WTC11 (cell line): ENCODE measurements around the gene PDGFRB. TPM values are rescaled to one million over a fixed set of nuclear protein-coding genes. Genes with fewer than 3 reads are reported as not detected.

Experiments
- ATAC-seq: fragments of 200-7000 bp; cut with Tn5 transposase; 2 replicates; pipeline ENCODE4 v1.10.0; 2021; ENCODE audit warnings: mild to moderate bottlenecking, moderate library complexity
- CTCF ChIA-PET: fragments of 300-600 bp; sonication (Branson Sonifier 250); formaldehyde crosslinking; loops from one replicate; lab custom pipeline; 2021; ENCODE audit warnings: antibody characterized with exemption; lab: Charles Lee
- POLR2A ChIA-PET: fragments of 350-600 bp; sonication (Branson Sonifier 250); formaldehyde crosslinking; loops from one replicate; lab custom pipeline; 2021; ENCODE audit warnings: antibody characterized with exemption; lab: Charles Lee
- DNase-seq: peaks from one replicate; pipeline ENCODE4 v3.0.0; 2021; ENCODE audit warnings: low spot score
- H3K27ac Mint-ChIP-seq: 2 replicates; pipeline ENCODE4 v1.8.0; 2021; ENCODE audit warnings: mixed read lengths
- H3K27me3 Mint-ChIP-seq: 2 replicates; pipeline ENCODE4 v1.8.0; 2021; ENCODE audit warnings: low read depth, mild to moderate bottlenecking, moderate library complexity, mixed read lengths
- H3K36me3 Mint-ChIP-seq: 2 replicates; pipeline ENCODE4 v1.8.0; 2021; ENCODE audit warnings: mixed read lengths
- H3K4me1 Mint-ChIP-seq: 2 replicates; pipeline ENCODE4 v1.8.0; 2022; ENCODE audit warnings: mixed read lengths
- H3K4me3 Mint-ChIP-seq: 2 replicates; pipeline ENCODE4 v1.8.0; 2021; ENCODE audit warnings: mild to moderate bottlenecking, moderate library complexity, mixed read lengths
- H3K9me3 Mint-ChIP-seq: 2 replicates; pipeline ENCODE4 v1.8.0; 2021; ENCODE audit warnings: mixed read lengths
- AFF4 ChIP-seq: sonication (generic); formaldehyde crosslinking; IDR thresholded peaks from 2 replicates; pipeline ENCODE4 v1.8.1; 2023; ENCODE audit warnings: mild to moderate bottlenecking, missing genetic modification reagents, borderline replicate concordance
- ATF2 ChIP-seq: sonication (generic); formaldehyde crosslinking; IDR thresholded peaks from 2 replicates; pipeline ENCODE4 v1.8.1; 2022; ENCODE audit warnings: low read depth, missing genetic modification reagents, borderline replicate concordance
- ATF6 ChIP-seq: sonication (generic); formaldehyde crosslinking; IDR thresholded peaks from 2 replicates; pipeline ENCODE4 v1.8.1; 2023; ENCODE audit warnings: mild to moderate bottlenecking, missing genetic modification reagents
- ELF4 ChIP-seq: sonication (generic); formaldehyde crosslinking; IDR thresholded peaks from 2 replicates; pipeline ENCODE4 v1.8.1; 2022; ENCODE audit warnings: low read depth, mild to moderate bottlenecking, moderate library complexity, missing genetic modification reagents
- GABPB1 ChIP-seq: sonication (generic); formaldehyde crosslinking; IDR thresholded peaks from 2 replicates; pipeline ENCODE4 v1.8.1; 2023; ENCODE audit warnings: mild to moderate bottlenecking, missing genetic modification reagents
- GRHL2 ChIP-seq: fragments of 250-450 bp; sonication (Bioruptor Pico); IDR thresholded peaks from 2 replicates; pipeline ENCODE4 v1.8.0; 2022; ENCODE audit warnings: mild to moderate bottlenecking, moderate library complexity; ENCODE audit not compliant: insufficient replicate concordance, severe bottlenecking
- MXD4 ChIP-seq: fragments of 250-450 bp; sonication (Bioruptor Pico); IDR thresholded peaks from 2 replicates; pipeline ENCODE4 v1.8.0; 2021; ENCODE audit warnings: mild to moderate bottlenecking, moderate library complexity, borderline replicate concordance
- NFYB ChIP-seq: sonication (generic); formaldehyde crosslinking; conservative IDR thresholded peaks from 2 replicates; pipeline ENCODE4 v1.8.0; 2022; ENCODE audit warnings: low read depth, missing genetic modification reagents
- PREB ChIP-seq: sonication (generic); formaldehyde crosslinking; IDR thresholded peaks from 2 replicates; pipeline ENCODE4 v1.8.1; 2022; ENCODE audit warnings: mild to moderate bottlenecking, missing genetic modification reagents, moderate library complexity, borderline replicate concordance
- RELA ChIP-seq: sonication (generic); formaldehyde crosslinking; IDR thresholded peaks from 2 replicates; pipeline ENCODE4 v1.8.1; 2022; ENCODE audit warnings: missing genetic modification reagents, mild to moderate bottlenecking, borderline replicate concordance
- RORB ChIP-seq: fragments of 250-450 bp; sonication (Bioruptor Pico); IDR thresholded peaks from 2 replicates; pipeline ENCODE4 v1.9.0; 2021; ENCODE audit warnings: mild to moderate bottlenecking
- SMAD3 ChIP-seq: sonication (generic); formaldehyde crosslinking; IDR thresholded peaks from 2 replicates; pipeline ENCODE4 v1.8.0; 2022; ENCODE audit warnings: missing genetic modification reagents, mild to moderate bottlenecking, borderline replicate concordance
- SMAD4 ChIP-seq: sonication (generic); formaldehyde crosslinking; IDR thresholded peaks from 2 replicates; pipeline ENCODE4 v1.8.0; 2022; ENCODE audit warnings: mild to moderate bottlenecking, missing genetic modification reagents
- SP1 ChIP-seq: sonication (generic); formaldehyde crosslinking; conservative IDR thresholded peaks from 2 replicates; pipeline ENCODE4 v1.8.1; 2022; ENCODE audit warnings: missing genetic modification reagents
- STAT6 ChIP-seq: sonication (generic); formaldehyde crosslinking; conservative IDR thresholded peaks from 2 replicates; pipeline ENCODE4 v1.8.1; 2023; ENCODE audit warnings: mild to moderate bottlenecking, low read depth, missing genetic modification reagents, moderate library complexity
- TEAD4 ChIP-seq: sonication (generic); formaldehyde crosslinking; IDR thresholded peaks from 2 replicates; pipeline ENCODE4 v1.8.0; 2022; ENCODE audit warnings: mild to moderate bottlenecking, missing genetic modification reagents
- ZNF121 ChIP-seq: sonication (generic); formaldehyde crosslinking; IDR thresholded peaks from 2 replicates; pipeline ENCODE4 v1.8.0; 2023; ENCODE audit warnings: missing genetic modification reagents
- ZNF219 ChIP-seq: sonication (generic); formaldehyde crosslinking; IDR thresholded peaks from 2 replicates; pipeline ENCODE4 v1.8.0; 2023; ENCODE audit warnings: missing genetic modification reagents, mild to moderate bottlenecking, borderline replicate concordance
- ZNF263 ChIP-seq: sonication (generic); formaldehyde crosslinking; IDR thresholded peaks from 2 replicates; pipeline ENCODE4 v1.8.1; 2022; ENCODE audit warnings: low read depth, mild to moderate bottlenecking, moderate library complexity, missing genetic modification reagents
- total RNA-seq: library from RNA; stranded (reverse); gene quantifications from 3 replicates; pipeline ENCODE4 v1.2.3, GENCODE V29; 2021
- TF ChIP-seq, protein P1 (sequence below): fragments of 250-450 bp; sonication (Bioruptor Pico); IDR thresholded peaks from 2 replicates; pipeline ENCODE4 v1.9.0; 2021; ENCODE audit warnings: moderate library complexity, mild to moderate bottlenecking, inconsistent platforms, borderline replicate concordance

Gene PDGFRB
- total RNA-seq, 1 experiment from 2014 or later: 5.1 TPM

- 0 out of 2 replicates have a peak, but pooled peaks have one; percentile 28 for TF ChIP-seq STAT6
- TF ChIP-seq ELF4 (CRISPR knock-in tag): no peak
- TF ChIP-seq SMAD4: no peak
- TF ChIP-seq RELA: no peak
Measured at GRCh38 chr5:150189728-150190502, 34.3 kb upstream of the PDGFRB start, which contains the start of gene SLC6A7 (continued).

- Mint-ChIP-seq H3K36me3 (no peaks in the 10 kb centered on the region), H3K4me3 (peak overlapping the region; percentile 55), H3K4me1 (peaks cover 28% of the 10 kb centered on the region), H3K9me3 (no peaks in the 10 kb centered on the region), H3K27ac (no peak overlapping the region), H3K27me3 (peaks cover 86% of the 10 kb centered on the region)
- ChIA-PET CTCF (interaction anchor here (2.0 to 2.2 kb wide), 2 partner anchors 13 to 16 kb away, joined by 7 to 19 read pairs; no protein-coding TSS in a partner anchor), POLR2A (no interaction called here)
- DNase-seq (no peak), ATAC-seq (no peak)
- TF ChIP-seq ZNF121 (CRISPR knock-in tag): no peak
- TF ChIP-seq ZNF219 (CRISPR knock-in tag): no peak
- no peak for TF ChIP-seq SP1
- TF ChIP-seq MXD4 (CRISPR knock-in tag): no peak
- no peak for TF ChIP-seq ATF2 (CRISPR knock-in tag)
- TF ChIP-seq RORB: no peak
- TF ChIP-seq ATF6 (CRISPR knock-in tag): no peak
- TF ChIP-seq PREB (CRISPR knock-in tag): no peak
- no peak for TF ChIP-seq GABPB1 (CRISPR knock-in tag)
- TF ChIP-seq RELA: no peak
- no peak for TF ChIP-seq GRHL2 (CRISPR knock-in tag)
- TF ChIP-seq SMAD3 (CRISPR knock-in tag): no peak
- TF ChIP-seq AFF4 (CRISPR knock-in tag): no peak
- no peak for TF ChIP-seq NFYB (CRISPR knock-in tag)
- TF ChIP-seq, protein P1, sequence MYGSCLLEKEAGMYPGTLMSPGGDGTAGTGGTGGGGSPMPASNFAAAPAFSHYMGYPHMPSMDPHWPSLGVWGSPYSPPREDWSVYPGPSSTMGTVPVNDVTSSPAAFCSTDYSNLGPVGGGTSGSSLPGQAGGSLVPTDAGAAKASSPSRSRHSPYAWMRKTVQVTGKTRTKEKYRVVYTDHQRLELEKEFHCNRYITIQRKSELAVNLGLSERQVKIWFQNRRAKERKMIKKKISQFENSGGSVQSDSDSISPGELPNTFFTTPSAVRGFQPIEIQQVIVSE: no peak
- TF ChIP-seq TEAD4 (CRISPR knock-in tag): no peak
- TF ChIP-seq ZNF263 (CRISPR knock-in tag): no peak
Measured at GRCh38 chr5:150189326-150189725, 33.7 kb upstream of the PDGFRB start.
